SK-N-SH treated with all-trans-retinoic acid at 6 μM for 48 hours (cell line): ENCODE results near the gene GUCD1.

Experiments used
- ATAC-seq: fragments of 200-7000 bp; cut with Tn5 transposase; 3 replicates; pipeline ENCODE4 v1.9.1; 2020; ENCODE audit warnings: mild to moderate bottlenecking, moderate library complexity
- ARNTL ChIP-seq: fragments of 450-650 bp; formaldehyde crosslinking; IDR thresholded peaks from 2 replicates; pipeline ENCODE4 v1.5.0; 2020; ENCODE audit warnings: low read depth, mild to moderate bottlenecking, moderate library complexity, borderline replicate concordance
- BACH2 ChIP-seq: fragments of 250-450 bp; sonication (Bioruptor Pico); IDR thresholded peaks from 2 replicates; pipeline ENCODE4 v1.9.0; 2021; ENCODE audit warnings: mild to moderate bottlenecking, borderline replicate concordance
- CSDC2 ChIP-seq: fragments of 250-450 bp; sonication (Bioruptor Pico); IDR thresholded peaks from 2 replicates; pipeline ENCODE4 v1.5.0; 2020; ENCODE audit warnings: mild to moderate bottlenecking, moderate library complexity
- ESRRG ChIP-seq: fragments of 250-450 bp; sonication (Bioruptor Pico); IDR thresholded peaks from 2 replicates; pipeline ENCODE4 v1.6.1; 2021; ENCODE audit warnings: mild to moderate bottlenecking
- GLIS3 ChIP-seq: fragments of 250-450 bp; sonication (Bioruptor Pico); IDR thresholded peaks from 2 replicates; pipeline ENCODE4 v1.5.0; 2020; ENCODE audit warnings: mild to moderate bottlenecking, moderate library complexity
- ISL1 ChIP-seq: fragments of 250-450 bp; sonication (Bioruptor Pico); IDR thresholded peaks from 2 replicates; pipeline ENCODE4 v2.1.2; 2022; ENCODE audit warnings: mild to moderate bottlenecking, moderate library complexity
- OSR1 ChIP-seq: fragments of 250-450 bp; sonication (Bioruptor Pico); IDR thresholded peaks from 2 replicates; pipeline ENCODE4 v1.8.0; 2022; ENCODE audit warnings: moderate library complexity, mild to moderate bottlenecking, inconsistent platforms
- PPARA ChIP-seq: fragments of 250-450 bp; sonication (Bioruptor Pico); IDR thresholded peaks from 2 replicates; pipeline ENCODE4 v1.5.0; 2020; ENCODE audit warnings: mild to moderate bottlenecking, borderline replicate concordance
- RARB ChIP-seq: fragments of 250-450 bp; sonication (Bioruptor Pico); IDR thresholded peaks from 2 replicates; pipeline ENCODE4 v1.8.0; 2021; ENCODE audit warnings: mild to moderate bottlenecking, moderate library complexity
- SNAI2 ChIP-seq: fragments of 250-450 bp; sonication (Bioruptor Pico); IDR thresholded peaks from 2 replicates; pipeline ENCODE4 v1.5.0; 2020; ENCODE audit warnings: mild to moderate bottlenecking, moderate library complexity
- TCF4 ChIP-seq: fragments of 250-450 bp; sonication (Bioruptor Pico); IDR thresholded peaks from 2 replicates; pipeline ENCODE4 v1.8.0; 2021; ENCODE audit warnings: mild to moderate bottlenecking, moderate library complexity, borderline replicate concordance
- TOX ChIP-seq: fragments of 250-450 bp; sonication (Bioruptor Pico); IDR thresholded peaks from 2 replicates; pipeline ENCODE4 v1.8.0; 2021; ENCODE audit warnings: mild to moderate bottlenecking, moderate library complexity, borderline replicate concordance
- ZC3H10 ChIP-seq: fragments of 250-450 bp; sonication (Bioruptor Pico); IDR thresholded peaks from 2 replicates; pipeline ENCODE4 v1.5.1; 2021; ENCODE audit warnings: mild to moderate bottlenecking, moderate library complexity
- ZFP3 ChIP-seq: fragments of 250-450 bp; sonication (Bioruptor Pico); IDR thresholded peaks from 2 replicates; pipeline ENCODE4 v1.5.0; 2020; ENCODE audit warnings: mild to moderate bottlenecking, moderate library complexity
- ZFP30 ChIP-seq: fragments of 450-650 bp; formaldehyde crosslinking; IDR thresholded peaks from 2 replicates; pipeline ENCODE4 v1.5.0; 2022; ENCODE audit warnings: mild to moderate bottlenecking, moderate library complexity
- ZNF70 ChIP-seq: fragments of 450-650 bp; formaldehyde crosslinking; IDR thresholded peaks from 2 replicates; pipeline ENCODE4 v1.5.0; 2020; ENCODE audit warnings: mild to moderate bottlenecking, moderate library complexity
- ZNF8 ChIP-seq: fragments of 450-650 bp; formaldehyde crosslinking; IDR thresholded peaks from 2 replicates; pipeline ENCODE4 v1.5.0; 2020; ENCODE audit warnings: mild to moderate bottlenecking, moderate library complexity
- TF ChIP-seq, protein P1 (sequence below): fragments of 250-450 bp; sonication (Bioruptor Pico); IDR thresholded peaks from 2 replicates; pipeline ENCODE4 v1.8.0; 2021; ENCODE audit warnings: low read depth, mild to moderate bottlenecking, moderate library complexity, borderline replicate concordance
- TF ChIP-seq, protein P2 (sequence below): fragments of 250-450 bp; sonication (Bioruptor Pico); IDR thresholded peaks from 2 replicates; pipeline ENCODE4 v1.5.1; 2021; ENCODE audit warnings: mild to moderate bottlenecking, moderate library complexity
- TF ChIP-seq, protein P3 (sequence below): fragments of 250-450 bp; sonication (Bioruptor Pico); IDR thresholded peaks from 2 replicates; pipeline ENCODE4 v1.8.0; 2020; ENCODE audit warnings: mild to moderate bottlenecking, moderate library complexity, borderline replicate concordance
- TF ChIP-seq, protein P4 (sequence below): fragments of 250-450 bp; sonication (Bioruptor Pico); IDR thresholded peaks from 2 replicates; pipeline ENCODE4 v1.5.0; 2020; ENCODE audit warnings: mild to moderate bottlenecking, moderate library complexity
- TF ChIP-seq, protein P5 (sequence below): fragments of 250-450 bp; sonication (Bioruptor Pico); IDR thresholded peaks from 2 replicates; pipeline ENCODE4 v1.5.1; 2020; ENCODE audit warnings: low read depth, mild to moderate bottlenecking, moderate library complexity

Gene GUCD1

DNA sequence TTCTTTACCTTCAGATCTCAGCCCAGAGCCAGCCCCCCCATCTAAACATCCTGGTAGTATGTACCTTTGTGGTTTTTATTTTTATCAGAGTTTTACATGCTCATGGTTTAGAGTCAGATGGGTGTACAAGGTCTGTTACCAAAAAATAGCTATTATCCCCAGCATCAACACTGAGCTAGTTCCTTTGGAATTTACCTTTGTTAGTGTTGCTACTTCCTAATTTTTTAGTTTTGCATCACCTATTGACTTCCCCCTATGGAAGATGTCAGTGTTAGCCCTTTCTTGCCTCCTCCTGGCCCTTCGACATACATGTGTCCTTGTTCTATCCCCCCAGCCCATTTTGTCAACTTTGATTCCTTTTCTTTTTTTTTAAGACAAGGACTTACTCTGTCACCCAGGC, 52.4 kb downstream of the GUCD1 start:
- TF ChIP-seq, protein P1, sequence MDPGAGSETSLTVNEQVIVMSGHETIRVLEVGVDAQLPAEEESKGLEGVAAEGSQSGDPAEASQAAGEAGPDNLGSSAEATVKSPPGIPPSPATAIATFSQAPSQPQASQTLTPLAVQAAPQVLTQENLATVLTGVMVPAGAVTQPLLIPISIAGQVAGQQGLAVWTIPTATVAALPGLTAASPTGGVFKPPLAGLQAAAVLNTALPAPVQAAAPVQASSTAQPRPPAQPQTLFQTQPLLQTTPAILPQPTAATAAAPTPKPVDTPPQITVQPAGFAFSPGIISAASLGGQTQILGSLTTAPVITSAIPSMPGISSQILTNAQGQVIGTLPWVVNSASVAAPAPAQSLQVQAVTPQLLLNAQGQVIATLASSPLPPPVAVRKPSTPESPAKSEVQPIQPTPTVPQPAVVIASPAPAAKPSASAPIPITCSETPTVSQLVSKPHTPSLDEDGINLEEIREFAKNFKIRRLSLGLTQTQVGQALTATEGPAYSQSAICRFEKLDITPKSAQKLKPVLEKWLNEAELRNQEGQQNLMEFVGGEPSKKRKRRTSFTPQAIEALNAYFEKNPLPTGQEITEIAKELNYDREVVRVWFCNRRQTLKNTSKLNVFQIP (CRISPR knock-in tag), result no peak
- TF ChIP-seq GLIS3 (no peak), TOX (CRISPR knock-in tag) (no peak), CSDC2 (CRISPR knock-in tag) (no peak), ESRRG (no peak), ZNF8 (CRISPR knock-in tag) (no peak), TCF4 (CRISPR knock-in tag) (no peak), OSR1 (CRISPR knock-in tag) (no peak), BACH2 (CRISPR knock-in tag) (no peak), RARB (CRISPR knock-in tag) (no peak), PPARA (no peak), ZC3H10 (CRISPR knock-in tag) (no peak), ZFP30 (CRISPR knock-in tag) (no peak), ZNF70 (CRISPR knock-in tag) (no peak), SNAI2 (CRISPR knock-in tag) (no peak), ISL1 (CRISPR knock-in tag) (no peak)
- TF ChIP-seq, protein P2, sequence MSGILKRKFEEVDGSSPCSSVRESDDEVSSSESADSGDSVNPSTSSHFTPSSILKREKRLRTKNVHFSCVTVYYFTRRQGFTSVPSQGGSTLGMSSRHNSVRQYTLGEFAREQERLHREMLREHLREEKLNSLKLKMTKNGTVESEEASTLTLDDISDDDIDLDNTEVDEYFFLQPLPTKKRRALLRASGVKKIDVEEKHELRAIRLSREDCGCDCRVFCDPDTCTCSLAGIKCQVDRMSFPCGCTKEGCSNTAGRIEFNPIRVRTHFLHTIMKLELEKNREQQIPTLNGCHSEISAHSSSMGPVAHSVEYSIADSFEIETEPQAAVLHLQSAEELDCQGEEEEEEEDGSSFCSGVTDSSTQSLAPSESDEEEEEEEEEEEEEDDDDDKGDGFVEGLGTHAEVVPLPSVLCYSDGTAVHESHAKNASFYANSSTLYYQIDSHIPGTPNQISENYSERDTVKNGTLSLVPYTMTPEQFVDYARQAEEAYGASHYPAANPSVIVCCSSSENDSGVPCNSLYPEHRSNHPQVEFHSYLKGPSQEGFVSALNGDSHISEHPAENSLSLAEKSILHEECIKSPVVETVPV, result no peak
- TF ChIP-seq, protein P3, sequence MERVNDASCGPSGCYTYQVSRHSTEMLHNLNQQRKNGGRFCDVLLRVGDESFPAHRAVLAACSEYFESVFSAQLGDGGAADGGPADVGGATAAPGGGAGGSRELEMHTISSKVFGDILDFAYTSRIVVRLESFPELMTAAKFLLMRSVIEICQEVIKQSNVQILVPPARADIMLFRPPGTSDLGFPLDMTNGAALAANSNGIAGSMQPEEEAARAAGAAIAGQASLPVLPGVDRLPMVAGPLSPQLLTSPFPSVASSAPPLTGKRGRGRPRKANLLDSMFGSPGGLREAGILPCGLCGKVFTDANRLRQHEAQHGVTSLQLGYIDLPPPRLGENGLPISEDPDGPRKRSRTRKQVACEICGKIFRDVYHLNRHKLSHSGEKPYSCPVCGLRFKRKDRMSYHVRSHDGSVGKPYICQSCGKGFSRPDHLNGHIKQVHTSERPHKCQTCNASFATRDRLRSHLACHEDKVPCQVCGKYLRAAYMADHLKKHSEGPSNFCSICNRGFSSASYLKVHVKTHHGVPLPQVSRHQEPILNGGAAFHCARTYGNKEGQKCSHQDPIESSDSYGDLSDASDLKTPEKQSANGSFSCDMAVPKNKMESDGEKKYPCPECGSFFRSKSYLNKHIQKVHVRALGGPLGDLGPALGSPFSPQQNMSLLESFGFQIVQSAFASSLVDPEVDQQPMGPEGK (CRISPR knock-in tag), result no peak
- TF ChIP-seq, protein P4, sequence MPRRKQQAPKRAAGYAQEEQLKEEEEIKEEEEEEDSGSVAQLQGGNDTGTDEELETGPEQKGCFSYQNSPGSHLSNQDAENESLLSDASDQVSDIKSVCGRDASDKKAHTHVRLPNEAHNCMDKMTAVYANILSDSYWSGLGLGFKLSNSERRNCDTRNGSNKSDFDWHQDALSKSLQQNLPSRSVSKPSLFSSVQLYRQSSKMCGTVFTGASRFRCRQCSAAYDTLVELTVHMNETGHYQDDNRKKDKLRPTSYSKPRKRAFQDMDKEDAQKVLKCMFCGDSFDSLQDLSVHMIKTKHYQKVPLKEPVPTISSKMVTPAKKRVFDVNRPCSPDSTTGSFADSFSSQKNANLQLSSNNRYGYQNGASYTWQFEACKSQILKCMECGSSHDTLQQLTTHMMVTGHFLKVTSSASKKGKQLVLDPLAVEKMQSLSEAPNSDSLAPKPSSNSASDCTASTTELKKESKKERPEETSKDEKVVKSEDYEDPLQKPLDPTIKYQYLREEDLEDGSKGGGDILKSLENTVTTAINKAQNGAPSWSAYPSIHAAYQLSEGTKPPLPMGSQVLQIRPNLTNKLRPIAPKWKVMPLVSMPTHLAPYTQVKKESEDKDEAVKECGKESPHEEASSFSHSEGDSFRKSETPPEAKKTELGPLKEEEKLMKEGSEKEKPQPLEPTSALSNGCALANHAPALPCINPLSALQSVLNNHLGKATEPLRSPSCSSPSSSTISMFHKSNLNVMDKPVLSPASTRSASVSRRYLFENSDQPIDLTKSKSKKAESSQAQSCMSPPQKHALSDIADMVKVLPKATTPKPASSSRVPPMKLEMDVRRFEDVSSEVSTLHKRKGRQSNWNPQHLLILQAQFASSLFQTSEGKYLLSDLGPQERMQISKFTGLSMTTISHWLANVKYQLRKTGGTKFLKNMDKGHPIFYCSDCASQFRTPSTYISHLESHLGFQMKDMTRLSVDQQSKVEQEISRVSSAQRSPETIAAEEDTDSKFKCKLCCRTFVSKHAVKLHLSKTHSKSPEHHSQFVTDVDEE, result no peak
- TF ChIP-seq, protein P5, sequence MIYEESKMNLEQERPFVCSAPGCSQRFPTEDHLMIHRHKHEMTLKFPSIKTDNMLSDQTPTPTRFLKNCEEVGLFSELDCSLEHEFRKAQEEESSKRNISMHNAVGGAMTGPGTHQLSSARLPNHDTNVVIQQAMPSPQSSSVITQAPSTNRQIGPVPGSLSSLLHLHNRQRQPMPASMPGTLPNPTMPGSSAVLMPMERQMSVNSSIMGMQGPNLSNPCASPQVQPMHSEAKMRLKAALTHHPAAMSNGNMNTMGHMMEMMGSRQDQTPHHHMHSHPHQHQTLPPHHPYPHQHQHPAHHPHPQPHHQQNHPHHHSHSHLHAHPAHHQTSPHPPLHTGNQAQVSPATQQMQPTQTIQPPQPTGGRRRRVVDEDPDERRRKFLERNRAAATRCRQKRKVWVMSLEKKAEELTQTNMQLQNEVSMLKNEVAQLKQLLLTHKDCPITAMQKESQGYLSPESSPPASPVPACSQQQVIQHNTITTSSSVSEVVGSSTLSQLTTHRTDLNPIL, result no peak
- TF ChIP-seq, all 23 proteins: peak for 0
- ATAC-seq, result no peak

DNA sequence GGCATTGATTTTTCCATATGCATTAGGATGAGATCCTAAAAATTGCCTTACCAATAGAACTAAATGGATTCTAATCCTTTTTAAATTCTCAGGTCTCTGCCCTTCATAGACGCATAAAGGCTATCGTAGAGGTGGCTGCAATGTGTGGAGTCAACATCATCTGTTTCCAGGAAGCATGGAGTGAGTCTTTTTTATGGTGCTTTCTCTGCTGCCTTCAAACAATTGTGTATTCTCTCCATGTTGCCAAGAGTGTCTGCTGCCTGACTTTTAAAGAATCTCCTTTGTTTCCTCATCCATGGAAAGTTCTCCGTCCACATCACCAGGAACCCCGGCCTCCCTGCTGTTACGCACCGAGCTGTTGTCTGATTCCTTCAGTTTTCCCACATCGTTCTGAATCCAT, 52.9 kb downstream of the GUCD1 start:
- ATAC-seq, result no peak
- TF ChIP-seq ARNTL, result no peak
- TF ChIP-seq, protein P4, result no peak
- TF ChIP-seq, protein P1 (CRISPR knock-in tag), result no peak
- no peak for TF ChIP-seq SNAI2 (CRISPR knock-in tag)
- no peak for TF ChIP-seq ZFP30 (CRISPR knock-in tag)
- TF ChIP-seq ZFP3 (CRISPR knock-in tag), result no peak
- TF ChIP-seq OSR1 (CRISPR knock-in tag), result no peak
- no peak for TF ChIP-seq ZNF8 (CRISPR knock-in tag)
- TF ChIP-seq ISL1 (CRISPR knock-in tag), result no peak
- TF ChIP-seq, protein P5, result no peak
- TF ChIP-seq ZNF70 (CRISPR knock-in tag), result no peak
- TF ChIP-seq GLIS3, result no peak
- no peak for TF ChIP-seq TOX (CRISPR knock-in tag)
- TF ChIP-seq ESRRG, result no peak
- TF ChIP-seq ZC3H10 (CRISPR knock-in tag), result no peak
- no peak for TF ChIP-seq BACH2 (CRISPR knock-in tag)
- TF ChIP-seq, protein P3 (CRISPR knock-in tag), result no peak
